H9 (cell line): ENCODE measurements around the gene PRKCA. TPM values are rescaled to one million over a fixed set of nuclear protein-coding genes. Genes with fewer than 3 reads are reported as not detected.

Experiments
- DNase-seq: peaks from one replicate; pipeline ENCODE4 v3.0.0-alpha.2; 2017
- H2AFZ ChIP-seq: one replicate; pipeline ENCODE4 v1.6.1; 2013; ENCODE audit warnings: mild to moderate bottlenecking, low read length, control low read depth, moderate library complexity
- H2AK5ac ChIP-seq: 2 replicates; pipeline ENCODE4 v1.6.1; 2013; ENCODE audit warnings: low read length, control low read depth, mixed read lengths; ENCODE audit not compliant: insufficient read length
- H2BK120ac ChIP-seq: one replicate; pipeline ENCODE4 v1.6.1; 2013; ENCODE audit warnings: low read depth, mild to moderate bottlenecking, low read length, control low read depth, inconsistent platforms; ENCODE audit not compliant: poor library complexity, severe bottlenecking
- H2BK12ac ChIP-seq: 2 replicates; pipeline ENCODE4 v1.6.1; 2013; ENCODE audit warnings: low read length, control low read depth, mixed read lengths, low read depth; ENCODE audit not compliant: insufficient read length
- H2BK15ac ChIP-seq: 2 replicates; pipeline ENCODE4 v1.6.1; 2013; ENCODE audit warnings: low read depth, low read length, control low read depth
- H2BK20ac ChIP-seq: one replicate; pipeline ENCODE4 v1.6.1; 2013; ENCODE audit warnings: low read depth, mild to moderate bottlenecking, low read length, control low read depth, inconsistent platforms; ENCODE audit not compliant: poor library complexity, severe bottlenecking
- H2BK5ac ChIP-seq: 2 replicates; pipeline ENCODE4 v1.6.1; 2013; ENCODE audit warnings: low read length, control low read depth, mixed read lengths; ENCODE audit not compliant: insufficient read length
- H3K14ac ChIP-seq: 2 replicates; pipeline ENCODE4 v1.6.1; 2013; ENCODE audit warnings: low read length, control low read depth; ENCODE audit not compliant: insufficient read depth
- H3K18ac ChIP-seq: 2 replicates; pipeline ENCODE4 v1.6.1; 2013; ENCODE audit warnings: low read depth, mild to moderate bottlenecking, mixed read lengths, low read length, control low read depth; ENCODE audit not compliant: insufficient read length
- H3K23ac ChIP-seq: 2 replicates; pipeline ENCODE4 v1.6.1; 2013; ENCODE audit warnings: low read length, control low read depth, mixed read lengths, low read depth; ENCODE audit not compliant: insufficient read length
- H3K23me2 ChIP-seq: 2 replicates; pipeline ENCODE4 v1.6.1; 2013; ENCODE audit warnings: low read depth, mild to moderate bottlenecking, mixed read lengths, low read length, control low read depth; ENCODE audit not compliant: insufficient read length, poor library complexity, severe bottlenecking
- H3K27ac ChIP-seq: 2 replicates; pipeline ENCODE4 v1.5.1; 2013; ENCODE audit warnings: low read length, control low read depth, mixed read lengths, low read depth; ENCODE audit not compliant: insufficient read length
- H3K27me3 ChIP-seq: 2 replicates; pipeline ENCODE4 v1.6.1; 2013; ENCODE audit warnings: low read length, control low read depth, inconsistent platforms; ENCODE audit not compliant: insufficient read depth
- H3K4ac ChIP-seq: 2 replicates; pipeline ENCODE4 v1.6.1; 2013; ENCODE audit warnings: low read depth, mild to moderate bottlenecking, control low read depth, inconsistent platforms, low read length, moderate library complexity
- H3K4me1 ChIP-seq: 2 replicates; pipeline ENCODE4 v1.6.1; 2013; ENCODE audit warnings: low read length, control low read depth, inconsistent platforms; ENCODE audit not compliant: insufficient read depth
- H3K4me2 ChIP-seq: 2 replicates; pipeline ENCODE4 v1.6.1; 2013; ENCODE audit warnings: low read length, control low read depth, mixed read lengths; ENCODE audit not compliant: insufficient read length, insufficient read depth
- H3K56ac ChIP-seq: 2 replicates; pipeline ENCODE4 v1.6.1; 2013; ENCODE audit warnings: low read depth, mild to moderate bottlenecking, mixed read lengths, low read length, control low read depth; ENCODE audit not compliant: insufficient read length
- H3K79me1 ChIP-seq: 2 replicates; pipeline ENCODE4 v1.6.1; 2013; ENCODE audit warnings: low read depth, mild to moderate bottlenecking, moderate library complexity, low read length, control low read depth, inconsistent platforms; ENCODE audit not compliant: insufficient read depth, poor library complexity, severe bottlenecking
- H3K79me2 ChIP-seq: 2 replicates; pipeline ENCODE4 v1.6.1; 2013; ENCODE audit warnings: low read length, control low read depth, inconsistent platforms; ENCODE audit not compliant: insufficient read depth
- H3K9ac ChIP-seq: 2 replicates; pipeline ENCODE4 v1.6.1; 2013; ENCODE audit warnings: low read length, control low read depth, mixed read lengths; ENCODE audit not compliant: insufficient read length; ENCODE audit errors: extremely low read depth
- H3K9me3 ChIP-seq: one replicate; pipeline ENCODE4 v1.6.1; 2013; ENCODE audit warnings: low read depth, low read length, inconsistent platforms; ENCODE audit not compliant: control insufficient read depth
- H3T11ph ChIP-seq: one replicate; pipeline ENCODE4 v1.6.1; 2013; ENCODE audit warnings: mild to moderate bottlenecking, low read length, control low read depth, inconsistent platforms
- H4K20me1 ChIP-seq: one replicate; pipeline ENCODE4 v1.6.1; 2013; ENCODE audit not compliant: control insufficient read depth, insufficient read length, insufficient read depth
- H4K5ac ChIP-seq: 2 replicates; pipeline ENCODE4 v1.6.1; 2013; ENCODE audit warnings: low read depth, mild to moderate bottlenecking, mixed read lengths, low read length, control low read depth; ENCODE audit not compliant: insufficient read length
- H4K8ac ChIP-seq: replicated peaks from 2 replicates; pipeline ENCODE4 v1.6.1; 2013; ENCODE audit warnings: low read length, control low read depth, mixed read lengths, low read depth; ENCODE audit not compliant: insufficient read length
- H4K91ac ChIP-seq: 2 replicates; pipeline ENCODE4 v1.6.1; 2013; ENCODE audit warnings: low read depth, mild to moderate bottlenecking, moderate library complexity, mixed read lengths, low read length, control low read depth; ENCODE audit not compliant: insufficient read length
- H3K27ac Mint-ChIP-seq, 3 experiments: 2 replicates in 2 of 3; 3 replicates in 1 of 3; pipeline ENCODE4 v1.8.0; 2020 to 2021; ENCODE audit warnings: mixed read lengths in 3 of 3, mild to moderate bottlenecking in 1 of 3, moderate library complexity in 1 of 3
- H3K27me3 Mint-ChIP-seq: 2 replicates; pipeline ENCODE4 v1.8.0; 2021; ENCODE audit warnings: low read depth, mild to moderate bottlenecking, moderate library complexity, mixed read lengths
- H3K36me3 Mint-ChIP-seq, 3 experiments: 2 replicates in 2 of 3; 3 replicates in 1 of 3; pipeline ENCODE4 v1.8.0; 2020 to 2021; ENCODE audit warnings: low read depth in 3 of 3, mixed read lengths in 3 of 3; ENCODE audit not compliant: insufficient read depth in 1 of 3
- H3K4me1 Mint-ChIP-seq, 2 experiments: 2 replicates each; pipeline ENCODE4 v1.8.0; 2020; ENCODE audit warnings: mixed read lengths in 2 of 2
- H3K4me3 Mint-ChIP-seq, 2 experiments: 2 replicates in 1 of 2; 3 replicates in 1 of 2; pipeline ENCODE4 v1.8.0; 2020 to 2021; ENCODE audit warnings: mild to moderate bottlenecking in 2 of 2, mixed read lengths in 2 of 2, moderate library complexity in 1 of 2
- H3K9me3 Mint-ChIP-seq, 2 experiments: 2 replicates in 1 of 2; 3 replicates in 1 of 2; pipeline ENCODE4 v1.8.0; 2020; ENCODE audit warnings: mild to moderate bottlenecking in 2 of 2, mixed read lengths in 2 of 2, moderate library complexity in 1 of 2
- CTCF ChIP-seq: fragments of 200-600 bp; sonication (generic); conservative IDR thresholded peaks from 3 replicates; pipeline ENCODE4 v1.8.0; 2021; ENCODE audit warnings: antibody characterized with exemption, mild to moderate bottlenecking
- WGBS: extraction: QIAGEN DNeasy Blood & Tissue Kit; methylation state at CpG from one replicate; pipeline ENCODE4 v1.1.7; 2013; ENCODE audit warnings: missing lambda C conversion rate, low lambda C conversion rate, mixed read lengths; ENCODE audit not compliant: insufficient read length; ENCODE audit errors: extremely low coverage; 5-methylcytosine and 5-hydroxymethylcytosine counted together
- total RNA-seq: library from RNA; stranded (reverse); gene quantifications from 2 replicates; pipeline ENCODE4 v1.2.1, GENCODE V29; 2021

The PRKCA gene
- total RNA-seq, 1 experiment from 2014 or later: 10.5 TPM

GRCh38 chr17:66445229-66445628 lies 142.8 kb downstream of the PRKCA start:
- WGBS: no CpG with 5 or more reads among the region's 3 CpGs
- no peak overlapping the region for H3K56ac ChIP-seq

More at GRCh38 chr17:66445229-66445628, 142.8 kb downstream of the PRKCA start:
- no peak overlapping the region for H3K4me3 Mint-ChIP-seq
- H3K27me3 ChIP-seq: no peaks in the 10 kb centered on the region
- no peak overlapping the region for H3K4me2 ChIP-seq
- no peaks in the 10 kb centered on the region for H3K9me3 ChIP-seq
- H3K18ac ChIP-seq: no peak overlapping the region
- H3T11ph ChIP-seq: no peak overlapping the region
- no peak overlapping the region for H3K4ac ChIP-seq
- TF ChIP-seq CTCF: no peak
- peaks cover 23 to 28% of the 10 kb centered on the region in 2 experiments for H3K4me1 Mint-ChIP-seq
- no peak overlapping the region for H4K91ac ChIP-seq
- no peaks in the 10 kb centered on the region for H3K27me3 Mint-ChIP-seq
- no peak overlapping the region for H2AFZ ChIP-seq
- no peak overlapping the region for H2BK120ac ChIP-seq
- H3K4me1 ChIP-seq: peaks cover 2% of the 10 kb centered on the region; the same call in 1 of the 2 replicates
- H3K79me1 ChIP-seq: no peaks in the 10 kb centered on the region
- H3K36me3 Mint-ChIP-seq: no peaks in the 10 kb centered on the region
- H2AK5ac ChIP-seq: no peak overlapping the region
- no peak overlapping the region for H2BK20ac ChIP-seq
- H4K5ac ChIP-seq: no peak overlapping the region
- no peak overlapping the region for H3K14ac ChIP-seq
- H2BK5ac ChIP-seq: no peak overlapping the region
- no peaks in the 10 kb centered on the region for H4K20me1 ChIP-seq
- H2BK15ac ChIP-seq: no peak overlapping the region
- no peak overlapping the region for H3K27ac Mint-ChIP-seq
- no peak for DNase-seq
- no peak overlapping the region for H3K9ac ChIP-seq
- no peaks in the 10 kb centered on the region for H3K23me2 ChIP-seq
- H3K9me3 Mint-ChIP-seq: no peaks in the 10 kb centered on the region
- H3K79me2 ChIP-seq: no peaks in the 10 kb centered on the region
- no peak overlapping the region for H3K23ac ChIP-seq
- no peak overlapping the region for H4K8ac ChIP-seq
- H2BK12ac ChIP-seq: no peak overlapping the region
- H3K27ac ChIP-seq: no peak overlapping the region
